Activated gamma-delta T cell treated with Interleukin-2 at 50 U/mL for 16 hours (primary cell): Measurements from ENCODE around the gene VPS4A.
"Not testable (repeated sequence)": the region's sequence is repeated elsewhere in the genome, so short reads cannot be mapped to it uniquely, and the experiment has no call there.

Source experiments
- DNase-seq: peaks from one replicate; pipeline ENCODE4 v3.0.0-alpha.2; 2020

The VPS4A gene

DNA sequence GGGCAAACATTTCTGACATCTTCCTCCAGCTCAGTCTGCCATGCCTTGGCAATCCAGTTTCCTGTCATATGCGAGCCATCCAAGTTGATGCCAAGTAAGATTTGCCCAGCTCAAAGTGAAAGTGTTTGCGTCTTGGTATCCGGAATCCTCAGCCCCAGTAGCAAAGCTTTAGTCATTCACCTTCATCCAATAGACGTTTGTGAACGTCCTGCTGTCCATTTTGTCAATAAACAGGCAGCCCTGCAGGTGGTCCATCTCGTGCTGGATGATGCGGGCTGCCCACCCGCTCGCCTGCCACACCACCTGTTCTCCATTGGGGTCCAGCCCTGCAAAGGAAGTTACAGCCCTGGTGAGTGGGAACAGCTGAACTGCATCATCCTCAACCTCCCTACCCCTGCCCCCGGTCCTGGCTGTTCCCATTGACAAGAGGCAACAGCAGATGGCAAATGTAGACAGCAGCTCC is 17.7 kb downstream of the VPS4A start:
- no peak for DNase-seq

DNA sequence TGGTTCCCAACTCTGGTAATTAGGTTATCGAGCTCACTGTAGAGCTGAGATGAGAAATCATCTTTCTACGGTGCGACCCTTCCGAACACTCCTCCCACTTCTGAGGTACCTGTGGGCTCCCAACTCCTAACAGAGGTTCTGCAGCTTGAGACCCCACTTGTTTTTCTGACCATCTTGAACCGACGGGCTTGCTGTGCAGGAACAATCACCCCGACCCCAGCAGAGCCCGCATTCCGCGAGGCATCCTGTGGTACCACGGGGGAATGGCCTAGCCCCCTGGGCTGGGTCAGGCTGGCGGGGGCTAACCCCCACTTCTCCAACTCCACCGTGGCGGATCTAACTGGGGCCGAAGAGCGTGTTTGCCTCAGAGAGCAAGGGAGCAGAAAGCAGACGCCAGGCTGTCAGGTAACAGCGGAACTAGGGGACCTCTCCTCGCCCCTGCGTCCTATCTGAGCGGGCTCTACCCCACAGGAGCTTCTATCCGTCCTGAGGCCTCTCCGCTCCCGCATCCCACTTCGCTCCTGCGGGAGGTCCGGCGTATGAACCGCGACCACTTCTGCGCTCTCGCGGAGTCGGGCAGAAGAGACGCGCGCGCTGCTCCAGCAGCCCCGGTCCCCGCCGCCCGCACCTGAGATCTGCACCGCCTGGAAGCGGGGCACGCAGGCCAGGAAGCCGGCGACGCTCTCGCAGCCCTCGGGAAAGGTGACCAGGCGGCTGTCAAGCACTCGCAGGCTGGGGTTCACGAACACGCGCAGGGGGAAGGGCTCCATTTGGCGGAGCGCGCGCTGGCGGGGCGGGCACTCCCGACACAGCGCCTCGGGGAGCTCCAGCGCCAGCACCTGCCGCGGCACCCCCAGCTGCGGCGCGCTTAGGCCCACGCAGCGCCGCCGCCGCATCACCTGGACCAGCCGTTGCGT is 18.5 kb downstream of the VPS4A start:
- DNase-seq, result peak; percentile 35

DNA sequence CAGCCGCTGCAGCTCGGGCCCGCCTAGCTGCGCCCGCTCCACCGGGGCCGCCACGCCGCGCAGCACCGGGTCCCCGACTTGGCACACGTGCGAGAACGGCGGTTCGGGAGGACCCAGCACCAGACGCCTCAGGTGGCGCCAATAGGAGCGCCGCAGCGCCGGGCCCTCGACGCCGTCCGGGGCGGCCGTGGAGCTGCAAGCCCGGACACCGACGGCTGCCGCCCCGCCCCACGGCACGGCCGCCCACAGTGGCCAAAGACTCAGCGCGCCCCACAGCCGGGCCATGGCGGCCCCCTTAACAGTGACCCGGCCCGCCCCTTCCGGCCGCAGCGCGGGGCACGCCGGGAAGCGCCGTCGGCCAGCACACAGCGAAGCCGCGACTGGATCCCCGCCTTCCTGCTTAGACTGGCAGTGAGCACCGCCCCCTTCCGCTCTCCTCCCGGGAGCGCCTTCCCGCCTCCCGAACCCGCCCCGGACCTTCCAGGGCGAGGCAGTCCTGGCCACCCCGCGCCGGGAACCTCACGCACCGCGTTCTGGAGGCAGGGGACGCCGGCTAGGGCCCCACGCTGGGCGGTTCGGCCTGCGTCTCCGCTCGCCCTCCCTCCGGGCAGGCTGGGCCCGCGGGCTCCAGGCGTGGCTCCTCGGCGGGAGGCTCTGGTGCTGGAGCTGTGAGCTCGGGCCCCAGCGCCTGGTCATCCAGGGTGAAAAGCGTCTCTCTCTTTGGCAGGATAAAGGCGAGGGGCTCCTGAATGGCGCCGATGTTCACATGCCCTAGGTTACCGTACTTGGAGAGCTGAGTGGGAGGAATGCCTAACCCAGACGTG is 19.3 kb downstream of the VPS4A start, which contains the start of gene PDF:
TSS of gene PDF (minus strand) at position 303 of the 824 bp plus-strand sequence. CDS start at position 285, 18 bp downstream.
- peak; percentile 79 for DNase-seq

DNA sequence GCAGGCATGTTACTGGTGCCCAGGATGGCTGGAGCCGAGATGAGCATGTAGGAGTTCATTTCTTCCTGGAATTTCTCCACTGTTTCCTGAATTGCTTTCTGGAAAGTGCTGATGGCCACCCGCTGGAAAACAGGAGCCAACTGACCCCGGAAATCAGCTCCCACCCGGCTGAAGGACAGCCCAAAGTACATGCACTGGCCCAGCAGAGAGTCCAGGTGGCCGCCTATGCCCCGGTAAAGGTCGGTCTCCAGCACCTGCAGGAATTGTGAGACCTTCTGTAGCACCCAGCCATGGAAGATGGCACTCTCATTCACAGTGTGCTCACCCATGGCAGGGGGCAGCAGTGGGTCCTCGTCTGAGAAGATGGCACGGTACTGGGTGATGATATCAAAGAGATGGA is 23.5 kb downstream of the VPS4A start:
- DNase-seq, result no peak

DNA sequence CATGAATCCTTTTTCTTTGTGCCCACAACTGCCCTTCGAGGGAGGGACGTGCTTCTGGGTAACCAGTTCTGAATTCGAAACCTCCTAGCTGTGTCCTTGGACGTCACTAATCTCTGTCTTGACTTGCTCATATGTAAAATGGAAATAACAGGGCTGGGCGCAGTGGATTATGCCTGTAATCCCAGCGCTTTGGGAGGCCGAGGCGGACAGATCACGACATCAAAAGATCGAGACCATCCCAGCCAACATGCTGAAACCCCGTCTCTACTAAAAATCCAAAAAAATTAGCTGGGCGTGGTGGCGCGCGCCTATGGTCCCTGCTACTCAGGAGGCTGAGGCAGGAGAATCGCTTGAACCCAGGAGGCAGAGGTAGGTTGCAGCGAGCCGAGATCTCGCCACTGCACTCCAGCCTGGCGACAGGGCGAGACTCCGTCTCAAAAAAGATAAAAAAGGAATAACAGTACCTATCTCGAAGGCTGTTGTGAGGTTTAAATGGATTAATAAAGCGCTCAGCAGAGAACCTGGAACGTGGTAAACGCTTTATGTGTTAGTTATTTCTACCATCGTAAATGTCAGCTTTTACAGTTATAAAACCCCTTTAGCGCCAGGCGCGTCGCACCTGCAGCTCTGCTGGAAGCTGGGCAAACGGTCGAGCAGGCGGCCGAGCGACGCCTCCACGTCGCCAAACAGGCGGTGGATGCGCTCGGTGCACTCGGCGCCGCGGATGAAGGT is 27.6 kb downstream of the VPS4A start:
- DNase-seq, result no peak

DNA sequence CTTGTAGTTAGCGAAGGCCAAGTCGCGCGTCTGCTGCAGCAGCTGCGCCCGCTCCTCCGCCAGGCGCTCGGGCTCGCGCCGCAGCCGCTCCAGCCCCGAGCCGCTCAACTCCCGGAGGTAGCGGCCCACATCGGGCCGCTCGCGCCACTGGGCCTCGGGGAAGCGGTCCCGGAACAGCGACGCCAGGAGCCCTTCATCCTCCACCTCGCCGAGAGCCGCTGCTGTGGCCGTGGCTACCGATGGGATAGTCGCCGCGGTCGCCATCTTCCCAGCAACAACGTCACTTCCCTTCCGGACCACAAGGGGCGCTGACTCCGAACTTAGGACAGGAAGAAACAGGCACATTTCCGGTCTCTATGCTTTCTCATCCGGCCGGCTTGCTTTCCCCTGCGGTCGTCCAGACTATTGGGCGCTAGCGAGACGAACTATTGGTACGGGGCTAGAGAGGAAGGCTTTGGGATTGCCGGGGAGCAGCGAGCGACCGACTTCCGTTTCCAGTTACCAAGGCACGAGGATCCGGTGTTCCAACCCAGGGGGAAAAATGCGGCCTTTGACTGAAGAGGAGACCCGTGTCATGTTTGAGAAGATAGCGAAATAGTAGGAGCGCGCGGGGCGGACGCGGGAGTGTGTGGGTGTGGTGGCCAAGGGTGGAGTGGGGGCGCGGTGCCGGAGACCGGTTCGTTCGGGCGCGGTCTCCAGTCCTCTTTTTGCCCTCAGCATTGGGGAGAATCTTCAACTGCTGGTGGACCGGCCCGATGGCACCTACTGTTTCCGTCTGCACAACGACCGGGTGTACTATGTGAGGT is 28.3 kb downstream of the VPS4A start, which contains the start of the genes COG8 and NIP7:
TSS of gene COG8 (minus strand) at position 276 of the 806 bp plus-strand sequence. CDS start at position 264, 12 bp downstream.
TSS of gene NIP7 (plus strand) at position 484 of the 806 bp plus-strand sequence. CDS start at position 542, 58 bp downstream.
- DNase-seq, result peak; percentile 91

DNA sequence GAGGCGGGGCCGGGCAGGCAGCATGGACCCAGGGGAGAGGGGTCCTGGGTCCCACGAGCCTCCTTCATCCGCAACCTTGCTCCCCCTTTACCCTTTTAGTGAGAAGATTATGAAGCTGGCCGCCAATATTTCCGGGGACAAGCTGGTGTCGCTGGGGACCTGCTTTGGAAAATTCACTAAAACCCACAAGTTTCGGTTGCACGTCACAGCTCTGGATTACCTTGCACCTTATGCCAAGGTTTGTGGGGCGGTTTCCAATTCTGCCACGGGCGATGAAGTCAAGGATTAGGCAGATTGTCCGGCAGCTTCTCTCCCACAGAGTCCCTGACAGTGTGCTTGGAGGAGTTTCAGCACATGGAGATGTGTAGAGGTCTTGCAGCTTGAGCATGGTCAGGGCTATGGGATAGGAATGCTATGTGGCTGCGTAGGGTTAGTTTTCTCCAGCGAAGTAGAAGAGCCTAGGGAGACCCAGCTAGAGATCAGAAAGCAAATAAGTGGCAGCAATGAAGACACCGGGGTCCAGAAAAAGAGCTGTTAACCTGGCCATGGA is 29.0 kb downstream of the VPS4A start:
- DNase-seq, result no peak

DNA sequence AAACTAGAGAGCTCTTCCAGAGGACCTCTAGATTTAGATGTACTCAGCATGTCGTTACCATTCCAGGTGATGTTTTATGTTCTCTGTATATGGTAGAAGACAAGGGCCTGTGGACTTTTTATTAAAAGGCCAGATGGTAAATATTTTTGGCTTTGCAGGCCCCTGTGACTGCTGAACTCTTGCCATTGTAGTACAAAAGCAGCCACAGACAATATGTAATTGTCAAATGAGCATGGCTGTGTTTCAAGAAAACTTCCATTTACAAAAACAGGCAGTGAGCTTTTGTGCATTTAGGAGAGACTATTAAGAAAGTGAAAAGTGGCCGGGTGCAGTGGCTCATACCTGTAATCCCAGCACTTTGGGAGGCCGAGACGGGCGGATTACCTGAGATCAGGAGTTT is 33.0 kb downstream of the VPS4A start:
- no peak for DNase-seq

DNA sequence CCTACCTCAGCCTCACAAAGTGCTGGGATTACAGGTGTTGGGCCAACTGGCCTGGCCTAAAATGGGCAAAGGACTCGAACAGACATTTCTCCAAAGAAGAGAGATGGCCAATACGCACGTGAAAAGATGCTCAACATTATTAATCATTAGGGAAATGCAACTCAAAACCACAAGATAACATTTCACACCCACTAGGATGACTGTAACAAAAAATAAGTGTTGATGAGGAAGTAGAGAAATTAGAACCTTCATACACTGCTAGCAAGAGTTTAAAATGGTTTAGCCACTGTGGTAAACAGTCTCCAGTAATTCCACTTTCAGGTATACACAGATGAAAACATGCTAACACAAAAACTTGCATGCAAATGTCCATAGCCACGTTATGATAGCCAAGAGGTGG is 34.8 kb downstream of the VPS4A start:
- DNase-seq, result no peak

DNA sequence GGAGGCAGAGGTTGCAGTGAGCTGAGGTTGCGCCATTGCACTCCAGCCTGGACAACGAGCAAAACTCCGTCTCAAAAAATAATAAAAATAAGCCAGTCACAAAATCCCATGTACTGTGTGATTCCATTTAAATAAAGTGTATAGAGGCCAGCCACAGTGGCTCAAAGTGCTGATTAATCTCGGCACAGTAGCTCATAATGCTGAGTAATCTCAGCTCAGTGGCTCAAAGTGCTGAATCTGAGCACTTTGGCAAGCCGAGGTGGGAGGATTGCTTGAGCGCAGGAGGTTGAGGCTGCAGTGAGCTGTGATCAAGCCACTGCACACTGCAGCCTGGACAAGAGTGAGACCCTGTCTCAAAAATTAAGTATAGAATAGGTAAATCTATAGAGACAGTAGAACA is 35.5 kb downstream of the VPS4A start:
- DNase-seq, result no peak

DNA sequence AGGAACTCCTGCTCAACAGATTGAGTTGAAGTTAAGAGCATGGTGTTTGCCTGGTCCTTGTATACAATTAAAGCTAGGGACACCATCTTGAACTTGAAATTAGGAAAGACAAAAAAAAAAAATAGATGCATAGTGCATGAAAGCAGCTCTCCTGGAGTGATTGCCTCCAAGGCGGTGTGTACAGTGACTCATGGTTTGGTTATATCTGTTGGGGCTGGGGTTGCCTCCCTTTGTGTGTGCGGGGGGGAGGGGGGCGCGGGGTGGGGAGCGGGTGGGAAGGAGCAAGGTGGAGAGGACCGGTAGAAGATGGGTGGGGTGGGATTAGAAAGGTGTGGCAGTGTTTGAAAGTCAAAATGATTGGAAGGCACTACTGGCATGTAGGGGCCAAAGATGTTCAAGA is 37.1 kb downstream of the VPS4A start:
- no peak for DNase-seq

DNA sequence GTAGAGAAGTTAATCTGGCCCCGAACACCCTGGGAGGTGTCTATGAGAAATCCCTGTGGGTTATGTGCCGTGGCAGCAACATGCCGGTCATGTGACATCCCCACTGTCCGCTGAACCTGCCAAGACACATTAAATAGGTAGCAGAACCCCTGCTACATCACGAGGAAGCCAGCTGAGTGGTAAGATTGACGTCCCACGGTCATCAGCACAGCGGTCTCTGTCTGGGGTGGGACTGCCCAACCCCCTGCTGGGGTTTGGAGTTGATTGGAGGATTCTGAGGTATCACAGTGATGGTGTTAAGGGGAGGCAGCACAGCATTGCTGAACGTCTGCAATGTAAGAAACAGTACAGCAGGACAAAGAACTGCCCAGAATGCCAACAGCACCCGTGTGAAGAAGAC is 38.4 kb downstream of the VPS4A start:
- no peak for DNase-seq

DNA sequence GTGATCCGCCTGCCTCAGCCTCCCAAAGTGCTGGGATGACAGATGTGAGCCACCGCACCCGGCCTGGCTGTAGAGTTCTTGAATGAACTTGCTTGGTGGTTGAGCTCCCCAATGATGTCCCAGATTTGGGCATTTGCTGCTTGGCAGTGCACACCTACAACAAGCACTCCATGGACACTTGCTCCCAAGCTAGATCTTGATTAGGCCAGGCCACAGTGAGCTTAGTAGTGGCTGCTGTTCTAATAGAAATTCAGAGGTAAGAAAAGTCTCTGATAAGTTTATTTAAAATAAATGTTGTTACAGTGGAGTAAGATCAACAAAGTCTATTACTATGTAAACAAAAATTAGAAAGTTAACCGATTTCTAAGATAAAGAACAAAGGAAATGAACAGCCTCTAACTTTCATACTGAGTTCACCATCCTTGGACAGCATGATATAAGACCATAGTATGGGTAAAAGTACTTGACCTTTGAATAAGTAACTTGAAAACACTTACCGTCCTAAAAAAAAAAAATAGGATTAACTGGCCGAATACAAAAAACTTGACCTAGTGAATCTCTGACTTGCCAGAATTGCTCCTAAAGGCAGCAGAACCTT is 39.5 kb downstream of the VPS4A start:
- no peak for DNase-seq

DNA sequence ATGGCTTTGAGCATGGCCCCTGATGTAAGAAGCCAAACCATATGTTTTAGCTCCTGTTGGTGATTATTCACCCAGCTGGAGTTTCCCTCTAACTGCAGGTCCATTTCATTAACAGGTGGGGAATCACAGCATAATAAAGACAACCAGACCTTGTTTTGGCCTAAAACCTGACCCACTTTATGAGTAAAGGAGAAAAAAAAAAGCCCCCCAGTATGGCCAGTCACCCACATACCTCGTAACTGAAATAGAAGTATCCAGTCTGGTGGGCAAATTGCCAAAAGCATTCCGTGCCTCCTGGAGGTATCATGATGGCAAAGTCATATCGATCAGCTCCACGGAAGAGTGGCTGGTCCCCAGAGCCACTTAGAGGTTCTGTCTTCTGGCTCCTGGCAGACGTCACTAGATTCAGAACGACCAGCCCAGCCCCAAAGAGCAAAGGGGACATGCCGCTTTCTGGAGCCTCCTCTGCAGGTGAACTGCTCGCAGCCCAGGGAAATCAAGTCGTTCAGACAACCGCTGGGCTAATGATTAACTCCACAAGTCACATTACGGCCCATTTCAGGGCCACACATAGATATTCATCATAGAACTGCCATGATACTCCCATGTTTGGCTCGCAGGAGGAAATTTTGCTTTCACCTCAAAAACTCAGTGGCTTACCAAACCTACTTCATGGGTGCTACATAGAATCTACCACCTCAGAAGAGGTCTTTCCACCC is 40.3 kb downstream of the VPS4A start, which contains the start of gene TMED6:
TSS of gene TMED6 (minus strand) at position 478 of the 719 bp plus-strand sequence. CDS start at position 445, 33 bp downstream.
- DNase-seq, result no peak

DNA sequence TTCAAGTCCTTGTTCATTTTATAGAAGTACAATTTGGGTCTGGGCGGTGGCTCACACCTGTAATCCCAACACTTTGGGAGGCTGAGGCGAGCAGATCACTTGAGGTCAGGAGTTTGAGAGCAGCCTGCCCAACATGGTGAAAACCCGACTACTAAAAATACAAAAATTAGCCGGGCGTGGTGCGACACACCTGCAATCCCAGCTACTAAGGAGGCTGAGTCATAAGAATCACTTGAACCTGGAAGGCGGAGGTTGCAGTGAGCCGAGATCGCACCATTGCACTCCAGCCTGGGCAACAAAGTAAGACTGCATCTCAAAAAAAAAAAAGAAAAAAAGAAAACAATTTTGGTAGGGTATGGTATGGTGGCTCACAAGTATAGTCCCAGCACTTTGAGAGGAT is 48.9 kb downstream of the VPS4A start:
- not testable (repeated sequence) for DNase-seq

DNA sequence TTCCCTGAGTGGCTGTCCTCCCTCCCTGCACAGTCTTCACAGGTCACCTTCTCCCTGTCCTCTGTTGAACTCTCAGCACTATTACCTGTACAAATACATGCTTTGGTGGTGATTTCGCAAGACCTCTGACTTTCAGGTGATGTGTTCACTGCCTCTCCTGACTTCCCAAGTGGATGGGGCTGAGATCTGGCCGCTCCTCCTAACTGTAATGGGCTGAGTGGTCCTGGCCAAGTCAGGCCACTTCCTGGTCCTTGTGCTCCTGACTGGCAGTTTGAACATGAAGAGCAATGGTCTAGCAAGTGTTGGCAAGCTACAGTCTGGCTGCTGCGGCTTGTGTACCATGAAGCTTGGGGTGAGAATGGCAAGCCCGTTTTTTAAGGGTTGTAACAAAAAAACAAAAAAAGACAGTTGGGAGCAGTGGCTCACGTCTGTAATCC is 52.1 kb downstream of the VPS4A start:
- no peak for DNase-seq

DNA sequence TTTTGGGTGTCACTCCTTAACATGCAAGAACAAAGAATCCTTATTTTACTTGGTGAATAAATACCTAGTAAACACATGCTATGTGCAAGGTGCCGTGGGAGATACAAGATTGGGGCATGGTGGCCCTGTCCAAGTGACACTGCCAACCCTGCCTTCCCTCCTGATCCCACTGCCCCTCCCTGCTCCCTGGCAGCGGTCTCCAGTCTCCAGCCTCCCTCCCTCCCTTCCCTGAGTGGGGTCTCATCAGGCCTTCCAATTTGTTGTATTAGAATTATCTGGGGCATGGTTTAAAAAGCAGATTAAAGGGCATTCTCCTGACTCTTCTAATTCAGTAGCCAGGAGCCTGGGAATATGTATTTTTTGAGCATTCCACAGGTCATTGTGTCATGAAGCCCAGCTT is 52.9 kb downstream of the VPS4A start:
- DNase-seq, result no peak

DNA sequence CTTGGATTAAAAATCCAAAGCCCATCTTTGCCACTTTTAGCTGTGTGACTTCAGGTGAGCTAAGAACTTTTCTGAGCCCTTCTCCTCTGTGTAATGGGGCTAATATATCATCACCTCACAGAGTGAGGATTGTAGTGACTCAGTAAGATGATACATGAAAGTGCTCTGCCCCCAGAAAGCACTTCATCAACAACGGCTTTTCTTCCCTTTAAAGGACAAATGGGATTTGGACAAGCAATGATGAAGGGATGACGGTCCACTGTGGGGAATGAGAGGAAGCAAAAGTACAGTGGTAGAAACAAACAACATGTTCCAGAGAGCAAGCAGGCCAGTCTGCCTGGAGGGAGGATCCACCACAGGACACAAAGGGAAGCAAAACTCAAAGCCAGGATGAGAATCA is 54.8 kb downstream of the VPS4A start:
- no peak for DNase-seq

DNA sequence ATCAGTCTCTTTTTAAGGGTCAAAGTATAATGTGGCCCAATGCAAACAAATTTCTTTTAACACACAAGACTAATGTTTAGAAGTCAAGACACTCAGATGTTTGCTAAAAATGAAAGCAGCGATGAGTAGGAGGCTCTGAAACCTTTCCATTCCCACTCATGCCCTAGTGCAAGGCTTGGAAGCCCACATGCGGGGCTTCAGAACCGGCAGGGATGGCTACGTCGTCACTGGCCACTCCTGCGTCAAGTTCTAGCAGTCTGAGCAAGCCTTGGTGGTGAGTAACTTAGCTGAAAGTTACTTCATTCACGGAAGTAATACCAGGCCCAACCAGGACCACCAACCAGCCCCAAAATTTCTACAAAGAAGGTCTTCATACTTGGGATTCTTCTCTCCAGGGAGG is 55.3 kb downstream of the VPS4A start:
- DNase-seq, result no peak

DNA sequence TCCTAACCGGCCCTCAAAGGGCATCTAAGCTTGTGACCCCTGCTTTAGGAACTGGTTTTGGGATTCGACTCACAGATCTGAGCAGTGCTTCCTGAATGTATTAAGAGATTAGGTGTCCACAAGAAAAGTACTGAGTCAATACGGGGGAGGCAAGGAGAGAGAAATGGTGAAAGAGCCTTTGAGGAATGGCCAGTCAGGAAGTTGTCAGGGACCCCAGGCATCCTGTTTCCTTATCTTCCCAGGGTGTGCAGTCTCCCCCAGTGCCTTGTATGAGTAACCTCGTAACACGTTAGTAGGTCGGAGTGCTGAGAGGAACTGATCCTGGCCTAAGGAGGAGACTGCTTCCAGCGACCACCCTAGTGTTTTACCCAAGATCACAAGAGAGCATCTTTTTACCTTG is 56.8 kb downstream of the VPS4A start:
- no peak for DNase-seq
